ENCODE data around the gene ZNF491. TPM values are rescaled to one million over a fixed set of nuclear protein-coding genes. Genes with fewer than 3 reads are reported as not detected.

The ZNF491 gene
- total RNA-seq, 1 donor from 2014 or later = 0.20 TPM

Other genes starting within 250 kb of the ZNF491 start
- gene ELOF1, start 239.3 kb upstream of the ZNF491 start, total RNA-seq = 34.9 TPM
- gene ACP5, start 220.9 kb upstream of the ZNF491 start, total RNA-seq = 34.6 TPM
- 4.1 TPM for gene ZNF627, start 201.0 kb upstream of the ZNF491 start, total RNA-seq
- 8.4 TPM for gene ZNF823, start 59.6 kb upstream of the ZNF491 start, total RNA-seq
- 2.2 TPM for gene ZNF441, start 31.5 kb upstream of the ZNF491 start, total RNA-seq
- gene ZNF440, start 15.8 kb downstream of the ZNF491 start, total RNA-seq = 15.4 TPM
- gene ZNF439, start 50.2 kb downstream of the ZNF491 start, total RNA-seq = 0.84 TPM
- 0.64 TPM for gene ZNF69, start 89.3 kb downstream of the ZNF491 start, total RNA-seq
- 5.9 TPM for gene ZNF700, start 126.6 kb downstream of the ZNF491 start, total RNA-seq
- 0.96 TPM for gene ZNF763, start 166.5 kb downstream of the ZNF491 start, total RNA-seq
- 4.0 TPM for gene ZNF433, start 237.2 kb downstream of the ZNF491 start, total RNA-seq

All from esophagus mucosa (tissue), 1 donor.